IMR-90 (cell line): ENCODE results near the gene GALNT13. TPM values are rescaled to one million over a fixed set of nuclear protein-coding genes. Genes with fewer than 3 reads are reported as not detected.

Source experiments
- ATAC-seq: fragments of 200-7000 bp; cut with Tn5 transposase; 2 replicates; pipeline ENCODE4 v1.9.1; 2020; ENCODE audit warnings: low read depth, mild to moderate bottlenecking, moderate library complexity
- BruUV-seq: library from RNA; stranded (reverse); fragments of 400-500 nt; replicated peaks from 2 replicates; lab custom pipeline; 2021; lab: Mats Ljungman, UMichigan
- CTCF ChIA-PET: fragments of 300-600 bp; formaldehyde crosslinking; extraction: SDS; loops from one replicate; lab custom pipeline; 2021; ENCODE audit warnings: antibody characterized with exemption; lab: Yijun Ruan, JAX
- POLR2A ChIA-PET: fragments of 300-600 bp; sonication (Branson Sonifier 250); formaldehyde crosslinking; loops from one replicate; lab custom pipeline; 2022; ENCODE audit warnings: antibody characterized with exemption; ENCODE audit not compliant: unreplicated experiment; lab: Charles Lee
- DNase-seq: peaks from one replicate; pipeline ENCODE4 v3.0.0; 2013
- H2AFZ ChIP-seq: replicated peaks from 2 replicates; pipeline ENCODE3; 2013; ENCODE audit warnings: low read length, mild to moderate bottlenecking; ENCODE audit not compliant: poor library complexity
- H2AK5ac ChIP-seq: 2 replicates; pipeline ENCODE4 v1.6.1; 2013; ENCODE audit warnings: low read depth, low read length, inconsistent platforms
- H2AK9ac ChIP-seq: replicated peaks from 2 replicates; pipeline ENCODE3; 2013; ENCODE audit warnings: mild to moderate bottlenecking, low read depth, low read length, moderate library complexity; ENCODE audit not compliant: poor library complexity
- H2BK120ac ChIP-seq: 2 replicates; pipeline ENCODE4 v1.6.1; 2013; ENCODE audit warnings: low read depth, low read length, inconsistent platforms
- H2BK15ac ChIP-seq: 3 replicates; pipeline ENCODE4 v1.6.1; 2013; ENCODE audit warnings: low read depth, low read length, inconsistent platforms
- H2BK20ac ChIP-seq: 2 replicates; pipeline ENCODE4 v1.6.1; 2013; ENCODE audit warnings: low read depth, mild to moderate bottlenecking, inconsistent platforms, low read length, moderate library complexity
- H2BK5ac ChIP-seq: 2 replicates; pipeline ENCODE4 v1.6.1; 2013; ENCODE audit warnings: mild to moderate bottlenecking, low read depth, low read length, inconsistent platforms; ENCODE audit not compliant: poor library complexity, severe bottlenecking
- H3K14ac ChIP-seq: replicated peaks from 2 replicates; pipeline ENCODE4 v1.6.1; 2013; ENCODE audit warnings: low read depth, low read length, inconsistent platforms
- H3K18ac ChIP-seq: 2 replicates; pipeline ENCODE4 v1.6.1; 2013; ENCODE audit warnings: low read depth, low read length, control low read depth
- H3K23ac ChIP-seq: 2 replicates; pipeline ENCODE4 v1.6.1; 2013; ENCODE audit warnings: low read depth, low read length, inconsistent platforms
- H3K27ac ChIP-seq: 2 replicates; pipeline ENCODE4 v1.5.1; 2013; ENCODE audit warnings: mild to moderate bottlenecking, control low read depth, low read length; ENCODE audit not compliant: insufficient read depth
- H3K27me3 ChIP-seq: 2 replicates; pipeline ENCODE4 v1.6.1; 2013; ENCODE audit warnings: low read length; ENCODE audit not compliant: control insufficient read depth, insufficient read depth
- H3K36me3 ChIP-seq: 2 replicates; pipeline ENCODE4 v1.6.1; 2013; ENCODE audit warnings: low read length, mixed read lengths; ENCODE audit not compliant: control insufficient read depth, insufficient read depth
- H3K4ac ChIP-seq: 2 replicates; pipeline ENCODE4 v1.6.1; 2013; ENCODE audit warnings: low read depth, low read length, inconsistent platforms
- H3K4me1 ChIP-seq: 2 replicates; pipeline ENCODE4 v1.6.1; 2013; ENCODE audit warnings: low read length, mixed read lengths; ENCODE audit not compliant: control insufficient read depth, insufficient read depth
- H3K4me2 ChIP-seq: 2 replicates; pipeline ENCODE4 v1.6.1; 2013; ENCODE audit warnings: low read depth, mild to moderate bottlenecking, control low read depth, low read length, moderate library complexity
- H3K4me3 ChIP-seq: 2 replicates; pipeline ENCODE4 v1.5.1; 2013; ENCODE audit warnings: low read depth, mild to moderate bottlenecking, control low read depth, low read length, moderate library complexity; ENCODE audit not compliant: insufficient read depth
- H3K56ac ChIP-seq: 2 replicates; pipeline ENCODE4 v1.6.1; 2013; ENCODE audit warnings: low read length, inconsistent platforms; ENCODE audit not compliant: insufficient read depth; ENCODE audit errors: extremely low read depth
- H3K79me1 ChIP-seq, 2 experiments: 2 replicates each; pipeline ENCODE4 v1.6.1; 2013; ENCODE audit warnings: low read length in 2 of 2, inconsistent platforms in 1 of 2, low read depth in 1 of 2
- H3K9ac ChIP-seq: 2 replicates; pipeline ENCODE4 v1.6.1; 2013; ENCODE audit warnings: low read depth, low read length, control low read depth
- H3K9me1 ChIP-seq: 2 replicates; pipeline ENCODE4 v1.6.1; 2013; ENCODE audit warnings: low read length, inconsistent platforms; ENCODE audit not compliant: insufficient read depth
- H3K9me3 ChIP-seq: 2 replicates; pipeline ENCODE4 v1.6.1; 2013; ENCODE audit warnings: low read length; ENCODE audit not compliant: control insufficient read depth, insufficient read depth
- H4K20me1 ChIP-seq: 2 replicates; pipeline ENCODE4 v1.6.1; 2013; ENCODE audit warnings: low read length, inconsistent platforms; ENCODE audit not compliant: insufficient read depth
- H4K5ac ChIP-seq: 2 replicates; pipeline ENCODE4 v1.6.1; 2013; ENCODE audit warnings: mild to moderate bottlenecking, low read depth, low read length, control low read depth
- H4K8ac ChIP-seq, 2 experiments: 2 replicates each; pipeline ENCODE4 v1.6.1; 2013; ENCODE audit warnings: low read depth in 2 of 2, low read length in 2 of 2, control low read depth in 1 of 2, inconsistent platforms in 1 of 2
- H4K91ac ChIP-seq: 2 replicates; pipeline ENCODE4 v1.6.1; 2013; ENCODE audit warnings: low read depth, low read length, inconsistent platforms; ENCODE audit not compliant: insufficient read depth
- BHLHE40 ChIP-seq: fragments of 150-350 bp; IDR thresholded peaks from 2 replicates; pipeline ENCODE4 v1.6.1; 2016; ENCODE audit warnings: mild to moderate bottlenecking, low read depth, low read length
- CEBPB ChIP-seq: IDR thresholded peaks from 2 replicates; pipeline ENCODE4 v1.6.1; 2012; ENCODE audit warnings: low read depth, low read length, improper control_type of control experiment
- FOS ChIP-seq: fragments of 150-350 bp; IDR thresholded peaks from 2 replicates; pipeline ENCODE4 v1.6.1; 2016; ENCODE audit warnings: low read depth, low read length
- MAFK ChIP-seq: IDR thresholded peaks from 2 replicates; pipeline ENCODE4 v1.6.1; 2012; ENCODE audit warnings: low read depth, low read length, improper control_type of control experiment
- MAZ ChIP-seq: IDR thresholded peaks from 2 replicates; pipeline ENCODE4 v1.6.1; 2012; ENCODE audit warnings: low read depth, mild to moderate bottlenecking, low read length, improper control_type of control experiment, moderate library complexity, borderline replicate concordance
- NFE2L2 ChIP-seq: fragments of 150-350 bp; IDR thresholded peaks from 2 replicates; pipeline ENCODE4 v1.6.1; 2016; ENCODE audit warnings: low read depth, mild to moderate bottlenecking, low read length
- RAD21 ChIP-seq: IDR thresholded peaks from 2 replicates; pipeline ENCODE4 v1.6.1; 2012; ENCODE audit warnings: low read length, improper control_type of control experiment
- RFX5 ChIP-seq: IDR thresholded peaks from 2 replicates; pipeline ENCODE4 v1.8.0; 2012; ENCODE audit warnings: low read depth, mild to moderate bottlenecking, low read length, moderate library complexity
- USF2 ChIP-seq: fragments of 150-350 bp; IDR thresholded peaks from 2 replicates; pipeline ENCODE4 v1.6.1; 2017; ENCODE audit warnings: mild to moderate bottlenecking, antibody characterized with exemption, low read length, low read depth
- WGBS, 2 experiments: methylation state at CpG; one replicate each; pipeline versions ENCODE4 v1.1.5 to v1.1.7; 2013; ENCODE audit warnings: missing lambda C conversion rate in 2 of 2; ENCODE audit not compliant: insufficient read length in 1 of 2; ENCODE audit errors: extremely low coverage in 2 of 2; 5-methylcytosine and 5-hydroxymethylcytosine counted together
- dilution Hi-C: fragments of 300-500 bp; cut with HindIII; formaldehyde crosslinking; loops from one replicate; pipeline ENCODE4 v1.14.3; 2018; ENCODE audit warnings: low sequenced_read_pairs; ENCODE audit not compliant: unreplicated experiment
- in situ Hi-C: fragments of 300-500 bp; cut with MboI; formaldehyde crosslinking; loops from 3 replicates; pipeline ENCODE4 v1.14.3; 2019; ENCODE audit warnings: low sequenced_read_pairs, inconsistent platforms, mixed read lengths
- intact Hi-C: fragments of 100-400 bp; cut with micrococcal nuclease; formaldehyde crosslinking; loops from 2 replicates; pipeline ENCODE4 v1.10.0; 2022
- polyA plus RNA-seq, 3 experiments: library from polyadenylated mRNA; depleted of rRNA; stranded (reverse); fragments of >200 nt; gene quantifications; 2 replicates each; pipeline ENCODE4 v1.2.3, GENCODE V29; 2012; ENCODE audit warnings: low replicate concordance in 1 of 3
- total RNA-seq: library from RNA; depleted of rRNA; stranded (reverse); fragments of >200 nt; gene quantifications from 2 replicates; pipeline ENCODE4 v1.2.3, GENCODE V29; 2012

Gene GALNT13
- total and polyA plus RNA-seq, 2 of the 4 experiments (the other 2 are of a cell fraction), result 0.03 TPM; not detected in 1

GRCh38 chr2:154267983-154268382, 396.3 kb downstream of the GALNT13 start:
- POLR2A ChIA-PET, result no interaction called here
- no peak for TF ChIP-seq MAFK
- no peak for TF ChIP-seq NFE2L2
- no peak for TF ChIP-seq USF2
- no peak for TF ChIP-seq RFX5
- no peak for TF ChIP-seq FOS
- TF ChIP-seq RAD21, result no peak
- no peak for TF ChIP-seq MAZ
- TF ChIP-seq BHLHE40, result no peak
- TF ChIP-seq CEBPB, result no peak
- BruUV-seq, result no TSS peak

More at GRCh38 chr2:154267983-154268382, 396.3 kb downstream of the GALNT13 start:
- no peak overlapping the region for H3K18ac ChIP-seq
- H2BK5ac ChIP-seq, result no peak overlapping the region
- H3K9me1 ChIP-seq, result no peaks in the 10 kb centered on the region
- H3K9ac ChIP-seq, result no peak overlapping the region
- H2BK15ac ChIP-seq, result no peak overlapping the region
- DNase-seq (no peak), ATAC-seq (no peak)
- no peak overlapping the region for H4K91ac ChIP-seq
- H2AK9ac ChIP-seq, result no peak overlapping the region
- H3K27ac ChIP-seq, result no peak overlapping the region
- H4K8ac ChIP-seq, result no peak overlapping the region
- no peaks in the 10 kb centered on the region for H3K79me1 ChIP-seq
- no peak overlapping the region for H3K14ac ChIP-seq
- no peak overlapping the region for H3K23ac ChIP-seq
- no peak overlapping the region for H2BK120ac ChIP-seq
- no peak overlapping the region for H3K4me3 ChIP-seq
- no peak overlapping the region for H2AK5ac ChIP-seq
- H3K9me3 ChIP-seq, result 0 out of 2 replicates have a peak, but pooled peaks cover 2% of the 10 kb centered on the region
- H3K56ac ChIP-seq, result no peak overlapping the region
- no peak overlapping the region for H4K5ac ChIP-seq
- H2AFZ ChIP-seq, result no peak overlapping the region
- no CpG with 5 or more reads among the region's 2 CpGs for WGBS, 2 experiments
- no peak overlapping the region for H2BK20ac ChIP-seq
- dilution Hi-C loops, result no loop called here
- no peak overlapping the region for H3K4ac ChIP-seq
- no peaks in the 10 kb centered on the region for H3K36me3 ChIP-seq
- no peak overlapping the region for H3K4me2 ChIP-seq
- H3K27me3 ChIP-seq, result no peaks in the 10 kb centered on the region
- no peaks in the 10 kb centered on the region for H3K4me1 ChIP-seq
- CTCF ChIA-PET, result no interaction called here
- intact Hi-C loops, result no loop called here
- in situ Hi-C loops, result no loop called here
- no peaks in the 10 kb centered on the region for H4K20me1 ChIP-seq
